GM20000 (cell line): ENCODE data around the gene EIF4ENIF1.

ENCODE experiments used
- DNase-seq: peaks from one replicate; pipeline ENCODE4 v3.0.0; 2012; ENCODE audit warnings: low spot score
- CTCF ChIP-seq: IDR thresholded peaks from 2 replicates; pipeline ENCODE4 v1.5.1; 2012; ENCODE audit warnings: mild to moderate bottlenecking, control low read depth; ENCODE audit errors: extremely low read depth, missing control alignments

The EIF4ENIF1 gene

GRCh38 chr22:31477329-31477728 lies 12.3 kb downstream of the EIF4ENIF1 start:
- peak; percentile 63 for DNase-seq
- TF ChIP-seq CTCF, result no peak

GRCh38 chr22:31475800-31476199 lies 13.8 kb downstream of the EIF4ENIF1 start:
- DNase-seq, result no peak
- no peak for TF ChIP-seq CTCF

- TF ChIP-seq CTCF, result no peak
- DNase-seq, result no peak
Measured at GRCh38 chr22:31474743-31475142, 14.9 kb downstream of the EIF4ENIF1 start.

- no peak for DNase-seq
- no peak for TF ChIP-seq CTCF
Measured at GRCh38 chr22:31465307-31465706, 24.3 kb downstream of the EIF4ENIF1 start.

GRCh38 chr22:31461699-31462098 lies 27.9 kb downstream of the EIF4ENIF1 start:
- TF ChIP-seq CTCF, result no peak
- DNase-seq, result no peak

- TF ChIP-seq CTCF, result no peak
- DNase-seq, result peak; percentile 46
Measured at GRCh38 chr22:31451709-31452571, 37.7 kb downstream of the EIF4ENIF1 start.

GRCh38 chr22:31449506-31449905 lies 40.1 kb downstream of the EIF4ENIF1 start:
- DNase-seq, result no peak
- TF ChIP-seq CTCF, result no peak
